Panc1 (cell line): ENCODE measurements around the gene ASH1L.
A peak's percentile ranks its signal among the peaks of the same experiment; 100 is the strongest.

ENCODE experiments used
- CTCF ChIP-seq: fragments of 450-650 bp; IDR thresholded peaks from 2 replicates; pipeline ENCODE4 v1.5.1; 2017; ENCODE audit warnings: mild to moderate bottlenecking
- REST ChIP-seq, 2 experiments: IDR thresholded peaks; 2 replicates each; pipeline ENCODE4 v1.6.1; 2011 to 2012; ENCODE audit warnings: low read depth in 2 of 2, control low read depth in 1 of 2, low read length in 1 of 2, mild to moderate bottlenecking in 1 of 2, moderate library complexity in 1 of 2; ENCODE audit not compliant: insufficient read depth in 1 of 2
- SIN3A ChIP-seq: IDR thresholded peaks from 2 replicates; pipeline ENCODE4 v1.6.1; 2012; ENCODE audit warnings: low read depth, mild to moderate bottlenecking, low read length, moderate library complexity, borderline replicate concordance; ENCODE audit not compliant: insufficient read depth
- TCF7L2 ChIP-seq: IDR thresholded peaks from 2 replicates; pipeline ENCODE4 v1.6.1; 2011; ENCODE audit warnings: mild to moderate bottlenecking, low read depth, low read length, inconsistent platforms

DNA sequence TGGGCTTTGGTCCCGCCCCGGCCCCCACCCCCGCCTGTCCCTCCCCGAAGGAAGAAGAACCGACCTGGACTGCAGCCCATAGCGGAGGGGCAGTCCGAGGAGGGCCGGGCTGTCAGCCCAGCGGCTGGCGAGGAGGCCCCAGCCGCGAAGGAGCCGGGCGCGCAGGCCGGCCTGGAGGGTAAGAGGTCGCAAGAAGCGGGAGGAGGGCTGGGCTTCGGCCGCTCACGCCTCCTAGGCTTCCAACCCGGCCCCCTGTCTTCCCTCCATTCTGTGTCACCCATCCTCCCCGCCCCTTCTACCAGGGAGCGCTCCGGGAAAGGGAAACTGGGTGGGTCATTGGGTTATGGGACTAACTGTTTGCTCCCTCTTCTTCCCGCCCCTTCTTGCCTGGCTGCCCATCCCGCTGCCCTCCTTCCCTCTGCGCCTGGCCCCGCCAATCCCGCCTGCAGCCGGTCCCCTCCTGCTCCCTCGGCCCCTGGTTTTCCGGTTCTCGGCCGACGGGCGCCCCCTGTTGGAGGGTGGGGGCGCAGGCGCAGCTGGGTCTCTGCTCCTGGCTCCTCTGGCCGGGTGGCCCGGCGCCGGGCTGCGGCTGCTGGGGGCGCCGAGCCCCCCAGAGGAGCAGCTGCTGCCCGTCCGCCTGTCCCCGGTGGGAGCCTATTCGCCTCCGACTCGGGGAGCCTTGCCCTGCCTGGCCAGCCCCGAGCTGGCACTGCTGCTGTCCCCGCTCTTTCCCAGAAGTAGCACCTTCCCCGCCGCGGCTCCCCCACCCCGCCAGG is 239.5 kb downstream of the ASH1L start:
- TF ChIP-seq CTCF (peak; percentile 98), SIN3A (peak; percentile 59; the same call in 1 of the 2 replicates), REST (IDR thresholded peaks at IDR 0.05; ENCODE audit: insufficient read depth in 1 of 2, low read depth in 2 of 2, low read length in 1 of 2) (no peak), TCF7L2 (no peak)
